ENCODE measurements around the gene CEACAM8.
"Not testable (repeated sequence)": the region's sequence is repeated elsewhere in the genome, so short reads cannot be mapped to it uniquely, and the experiment has no call there.

Gene CEACAM8

DNA sequence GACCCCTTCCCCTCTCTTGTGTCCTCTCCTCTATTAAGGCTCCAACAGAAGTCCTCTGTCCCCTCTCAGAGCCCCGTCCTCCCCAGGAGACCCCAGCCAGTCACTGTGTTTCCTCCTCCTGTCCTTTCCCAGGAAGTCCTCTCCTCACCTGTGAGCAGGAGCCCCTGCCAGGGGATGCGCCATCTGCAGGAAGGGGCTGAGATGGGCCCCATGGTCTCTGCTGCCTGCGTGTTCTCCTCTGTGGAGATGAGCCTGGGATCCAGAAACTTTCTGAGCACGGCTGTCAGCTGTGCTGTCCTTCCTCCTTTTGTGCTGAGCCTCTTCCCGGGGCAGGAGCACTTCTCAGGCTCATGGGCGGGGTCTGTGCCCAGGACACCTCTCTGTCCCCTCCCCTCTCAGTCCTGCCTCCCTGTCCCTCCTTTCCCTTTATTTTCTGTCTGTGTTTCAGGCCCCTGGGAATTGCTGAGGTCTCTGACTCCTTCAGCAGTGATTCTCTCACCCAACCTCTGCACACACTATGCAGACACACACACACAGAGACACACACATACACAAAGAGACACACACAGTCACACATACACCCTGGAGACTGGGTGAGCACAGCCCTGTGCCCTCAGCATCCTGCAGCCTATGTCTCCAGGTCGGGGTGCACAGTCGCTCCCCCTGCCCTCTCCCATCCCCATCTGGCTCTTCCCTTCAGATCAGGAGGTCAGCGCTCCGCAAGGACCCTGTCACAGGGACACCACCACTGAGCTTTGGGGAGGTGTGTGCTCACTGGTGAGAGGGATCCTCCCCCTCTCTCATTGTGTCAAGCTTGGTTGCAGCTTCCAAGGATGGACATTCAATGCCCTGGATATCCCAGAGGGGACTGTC, at the start of gene CEACAM8:
CEACAM8 (minus strand) TSS at position 308 of the 873 bp plus-strand sequence; CDS start at position 212, 96 bp downstream.
- no peaks in the 10 kb centered on the region for H3K27me3 ChIP-seq (ENCODE audit: control insufficient read depth in 1 of 2, insufficient read depth in 2 of 2, low read length in 2 of 2)
- H3K9me3 ChIP-seq (ENCODE audit: control insufficient read depth in 2 of 2, low read length in 2 of 2): no peaks in the 10 kb centered on the region
- H3K4me1 ChIP-seq (ENCODE audit: control insufficient read depth, insufficient read depth, low read length): no peaks in the 10 kb centered on the region
- no peak within 1 kb of the TSS for H3K27ac ChIP-seq (ENCODE audit: low read length)
- H3K4me3 ChIP-seq (ENCODE audit: low read length in 2 of 2): no peak within 1 kb of the TSS
- H3K9ac ChIP-seq (ENCODE audit: low read length in 2 of 2): no peak within 1 kb of the TSS
- H3K36me3 ChIP-seq (ENCODE audit: control insufficient read depth in 2 of 2, insufficient read depth in 2 of 2, low read length in 2 of 2): no peaks in the 10 kb centered on the region

DNA sequence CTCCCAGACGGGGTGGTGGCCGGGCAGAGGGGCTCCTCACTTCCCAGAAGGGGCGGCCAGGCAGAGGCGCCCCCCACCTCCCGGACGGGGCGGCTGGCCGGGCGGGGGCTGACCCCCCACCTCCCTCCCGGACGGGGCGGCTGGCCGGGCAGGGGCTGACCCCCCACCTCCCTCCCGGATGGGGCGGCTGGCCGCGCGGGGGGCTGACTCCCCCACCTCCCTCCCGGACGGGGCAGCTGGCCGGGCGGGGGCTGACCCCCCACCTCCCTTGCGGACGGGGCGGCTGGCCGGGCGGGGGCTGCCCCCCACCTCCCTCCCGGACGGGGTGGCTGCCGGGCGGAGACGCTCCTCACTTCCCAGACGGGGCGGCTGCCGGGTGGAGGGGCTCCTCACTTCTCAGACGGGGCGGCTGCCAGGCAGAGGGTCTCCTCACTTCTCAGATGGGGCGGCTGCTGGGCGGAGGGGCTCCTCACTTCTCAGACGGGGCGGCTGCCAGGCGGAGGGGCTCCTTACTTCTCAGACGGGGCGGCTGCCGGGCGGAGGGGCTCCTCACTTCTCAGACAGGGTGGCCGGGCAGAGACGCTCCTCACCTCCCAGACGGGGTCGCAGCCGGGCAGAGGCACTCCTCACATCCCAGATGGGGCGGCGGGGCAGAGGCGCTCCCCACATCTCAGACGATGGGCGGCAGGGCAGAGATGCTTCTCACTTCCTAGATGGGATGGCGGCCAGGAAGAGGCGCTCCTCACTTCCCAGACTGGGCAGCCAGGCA, 44.8 kb upstream of the CEACAM8 start:
- not testable (repeated sequence) for H3K27ac ChIP-seq (ENCODE audit: low read length); H3K9me3 ChIP-seq (ENCODE audit: control insufficient read depth in 2 of 2, low read length in 2 of 2); H3K36me3 ChIP-seq (ENCODE audit: control insufficient read depth in 2 of 2, insufficient read depth in 2 of 2, low read length in 2 of 2); H3K27me3 ChIP-seq (ENCODE audit: control insufficient read depth in 1 of 2, insufficient read depth in 2 of 2, low read length in 2 of 2); H3K4me1 ChIP-seq (ENCODE audit: control insufficient read depth, insufficient read depth, low read length); H3K4me3 ChIP-seq (ENCODE audit: low read length in 2 of 2); H3K9ac ChIP-seq (ENCODE audit: low read length in 2 of 2)

DNA sequence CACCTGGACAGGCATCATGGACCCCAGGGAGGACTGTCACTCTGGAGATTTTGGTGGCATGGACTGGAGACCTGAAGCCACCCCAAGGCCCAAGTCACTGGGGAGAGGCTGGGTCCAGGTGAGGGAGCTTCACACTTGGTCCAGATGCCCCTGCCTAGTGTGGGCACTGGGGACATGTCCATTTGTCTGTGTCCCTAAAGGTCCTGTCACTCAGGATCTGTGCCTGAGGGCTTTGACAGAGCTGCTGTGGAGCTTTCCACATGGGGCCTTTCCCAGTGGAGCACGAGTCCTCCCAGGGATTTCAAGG, 40.5 kb upstream of the CEACAM8 start:
- Histone ChIP-seq H3K27ac (ENCODE audit: low read length) (no peak overlapping the region), H3K4me1 (ENCODE audit: control insufficient read depth, insufficient read depth, low read length) (no peaks in the 10 kb centered on the region), H3K9ac (ENCODE audit: low read length in 2 of 2) (no peak overlapping the region), H3K27me3 (ENCODE audit: control insufficient read depth in 1 of 2, insufficient read depth in 2 of 2, low read length in 2 of 2) (no peaks in the 10 kb centered on the region), H3K4me3 (ENCODE audit: low read length in 2 of 2) (no peak overlapping the region), H3K9me3 (ENCODE audit: control insufficient read depth in 2 of 2, low read length in 2 of 2) (no peaks in the 10 kb centered on the region), H3K36me3 (ENCODE audit: control insufficient read depth in 2 of 2, insufficient read depth in 2 of 2, low read length in 2 of 2) (no peaks in the 10 kb centered on the region)

DNA sequence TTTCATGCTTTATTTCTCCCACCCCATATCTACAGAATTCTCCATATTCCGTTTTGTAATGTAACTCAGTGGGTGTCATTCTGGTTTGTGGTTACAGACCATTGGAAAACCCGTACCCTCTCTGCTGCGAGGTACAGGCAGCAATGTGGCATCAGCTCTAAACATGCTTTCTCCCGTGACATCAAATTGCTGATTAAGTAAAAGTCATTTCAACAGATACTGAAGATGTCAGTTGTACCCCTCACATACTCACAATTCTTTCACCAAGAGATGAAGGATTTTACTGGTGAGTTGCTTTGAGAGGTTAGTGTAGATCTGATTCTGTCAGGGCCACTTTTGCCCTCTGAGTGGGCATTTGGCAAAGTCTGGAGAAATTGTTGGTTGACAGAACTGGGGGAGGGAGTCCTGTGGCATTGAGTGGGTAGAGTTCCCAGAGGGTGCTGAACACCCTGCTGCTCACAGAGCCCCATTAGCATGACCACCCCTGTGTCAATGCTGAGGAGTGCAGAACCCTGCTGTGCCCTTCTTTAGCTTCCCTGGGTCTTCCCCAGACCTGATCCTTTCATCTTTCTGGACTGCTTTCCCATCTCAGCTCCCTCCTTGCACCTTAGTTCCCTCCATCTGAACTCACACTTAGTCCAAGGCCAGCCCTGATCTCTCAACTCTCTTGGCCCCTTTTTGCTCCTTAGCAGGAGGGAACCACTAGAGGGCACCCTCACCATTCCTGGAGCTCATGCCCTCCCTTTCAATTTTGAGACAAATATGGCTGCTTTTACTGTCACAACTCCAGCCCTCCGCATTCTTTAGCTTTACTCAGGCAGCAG, 39.9 kb upstream of the CEACAM8 start:
- Histone ChIP-seq H3K4me1 (ENCODE audit: control insufficient read depth, insufficient read depth, low read length) (no peaks in the 10 kb centered on the region), H3K9me3 (ENCODE audit: control insufficient read depth in 2 of 2, low read length in 2 of 2) (no peaks in the 10 kb centered on the region), H3K36me3 (ENCODE audit: control insufficient read depth in 2 of 2, insufficient read depth in 2 of 2, low read length in 2 of 2) (no peaks in the 10 kb centered on the region), H3K4me3 (ENCODE audit: low read length in 2 of 2) (no peak overlapping the region), H3K9ac (ENCODE audit: low read length in 2 of 2) (no peak overlapping the region), H3K27ac (ENCODE audit: low read length) (no peak overlapping the region), H3K27me3 (ENCODE audit: control insufficient read depth in 1 of 2, insufficient read depth in 2 of 2, low read length in 2 of 2) (no peaks in the 10 kb centered on the region)

DNA sequence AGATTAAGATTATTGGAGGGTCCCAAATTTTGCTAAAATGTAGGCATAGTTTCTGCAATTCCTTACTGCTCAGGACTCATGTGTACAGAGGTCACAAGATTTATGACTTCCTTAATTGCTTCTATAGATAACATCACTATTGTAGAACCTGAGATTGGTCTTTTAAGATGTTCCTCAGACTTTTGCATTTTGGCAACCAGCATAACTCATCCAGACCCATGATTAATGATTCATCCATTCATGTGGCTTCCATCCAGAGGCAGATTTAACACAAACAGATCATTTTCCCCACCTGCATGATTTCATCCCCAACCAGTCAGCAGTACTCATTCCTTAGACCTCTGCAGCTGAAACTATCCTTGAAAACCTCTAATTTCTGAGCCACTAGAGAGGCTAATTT, 34.5 kb upstream of the CEACAM8 start:
- Histone ChIP-seq H3K27ac (ENCODE audit: low read length) (no peak overlapping the region), H3K9ac (ENCODE audit: low read length in 2 of 2) (no peak overlapping the region), H3K4me3 (ENCODE audit: low read length in 2 of 2) (no peak overlapping the region)

DNA sequence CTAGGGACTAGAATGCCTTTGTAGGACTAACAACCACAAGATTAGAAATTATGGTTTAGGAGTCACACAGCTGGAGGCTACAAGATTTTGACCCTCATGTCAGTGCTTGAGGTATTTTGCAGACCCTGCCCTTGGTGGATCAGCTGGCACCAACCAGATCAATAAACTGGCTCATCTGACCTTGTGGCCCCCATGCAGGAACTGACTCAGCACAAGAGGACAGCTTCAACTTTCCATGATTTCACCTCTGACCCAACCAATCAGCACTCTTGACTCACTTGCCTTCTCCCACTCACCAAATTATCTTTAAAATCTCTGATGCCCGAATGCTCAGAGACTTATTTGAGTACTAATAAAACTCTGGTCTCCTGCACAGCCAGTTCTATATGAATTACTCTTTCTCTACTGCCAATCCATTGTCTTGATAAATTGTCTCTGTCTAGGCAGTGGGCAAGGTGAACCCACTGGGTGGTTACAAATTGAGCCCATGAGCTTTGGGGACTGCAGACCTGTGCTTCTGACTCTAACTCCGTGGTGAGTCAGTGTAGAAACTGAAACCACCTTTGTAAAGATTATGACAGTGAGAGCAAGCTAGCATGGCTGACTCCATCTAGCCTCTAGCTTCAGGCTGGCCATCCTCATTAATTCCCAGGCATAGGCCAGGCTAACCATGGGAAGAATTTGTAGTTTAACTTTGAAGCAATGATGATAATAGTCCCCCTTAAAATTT, 33.9 kb upstream of the CEACAM8 start:
- no peaks in the 10 kb centered on the region for H3K27me3 ChIP-seq (ENCODE audit: control insufficient read depth in 1 of 2, insufficient read depth in 2 of 2, low read length in 2 of 2)
- H3K9ac ChIP-seq (ENCODE audit: low read length in 2 of 2): no peak overlapping the region
- no peaks in the 10 kb centered on the region for H3K36me3 ChIP-seq (ENCODE audit: control insufficient read depth in 2 of 2, insufficient read depth in 2 of 2, low read length in 2 of 2)
- H3K4me1 ChIP-seq (ENCODE audit: control insufficient read depth, insufficient read depth, low read length): no peaks in the 10 kb centered on the region
- no peak overlapping the region for H3K27ac ChIP-seq (ENCODE audit: low read length)
- H3K9me3 ChIP-seq (ENCODE audit: control insufficient read depth in 2 of 2, low read length in 2 of 2): peaks cover 0 to 7% of the 10 kb centered on the region in 2 donors
- H3K4me3 ChIP-seq (ENCODE audit: low read length in 2 of 2): no peak overlapping the region

More for the DNA sequence above, 34.5 kb upstream of the CEACAM8 start:
- no peaks in the 10 kb centered on the region for H3K36me3 ChIP-seq (ENCODE audit: control insufficient read depth in 2 of 2, insufficient read depth in 2 of 2, low read length in 2 of 2)
- no peaks in the 10 kb centered on the region for H3K4me1 ChIP-seq (ENCODE audit: control insufficient read depth, insufficient read depth, low read length)
- no peaks in the 10 kb centered on the region for H3K27me3 ChIP-seq (ENCODE audit: control insufficient read depth in 1 of 2, insufficient read depth in 2 of 2, low read length in 2 of 2)
- H3K9me3 ChIP-seq (ENCODE audit: control insufficient read depth in 2 of 2, low read length in 2 of 2): peaks cover 0 to 7% of the 10 kb centered on the region in 2 donors

DNA sequence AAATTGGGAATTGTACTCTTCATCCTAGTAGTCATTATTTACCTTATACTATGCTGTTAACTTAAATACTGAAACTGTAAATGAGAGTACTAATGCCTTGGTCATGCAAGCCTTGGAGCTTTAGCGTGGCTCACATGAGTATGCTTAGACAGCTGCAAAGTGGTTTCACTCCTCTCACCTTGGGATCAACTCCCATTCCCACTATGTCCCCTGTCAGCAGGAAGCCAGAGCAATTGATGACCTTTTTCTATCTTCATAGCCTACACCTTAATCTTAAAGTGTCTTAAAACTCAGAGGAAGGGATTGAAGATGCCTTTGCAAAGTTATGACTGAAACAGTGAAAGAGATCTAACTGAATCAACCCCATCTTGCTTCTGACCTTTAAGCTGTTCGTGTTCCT, 33.2 kb upstream of the CEACAM8 start:
- Histone ChIP-seq H3K27ac (ENCODE audit: low read length) (no peak overlapping the region), H3K9ac (ENCODE audit: low read length in 2 of 2) (no peak overlapping the region), H3K9me3 (ENCODE audit: control insufficient read depth in 2 of 2, low read length in 2 of 2) (peaks cover 0 to 7% of the 10 kb centered on the region in 2 donors), H3K4me1 (ENCODE audit: control insufficient read depth, insufficient read depth, low read length) (no peaks in the 10 kb centered on the region), H3K27me3 (ENCODE audit: control insufficient read depth in 1 of 2, insufficient read depth in 2 of 2, low read length in 2 of 2) (no peaks in the 10 kb centered on the region), H3K36me3 (ENCODE audit: control insufficient read depth in 2 of 2, insufficient read depth in 2 of 2, low read length in 2 of 2) (no peaks in the 10 kb centered on the region), H3K4me3 (ENCODE audit: low read length in 2 of 2) (no peak overlapping the region)

DNA sequence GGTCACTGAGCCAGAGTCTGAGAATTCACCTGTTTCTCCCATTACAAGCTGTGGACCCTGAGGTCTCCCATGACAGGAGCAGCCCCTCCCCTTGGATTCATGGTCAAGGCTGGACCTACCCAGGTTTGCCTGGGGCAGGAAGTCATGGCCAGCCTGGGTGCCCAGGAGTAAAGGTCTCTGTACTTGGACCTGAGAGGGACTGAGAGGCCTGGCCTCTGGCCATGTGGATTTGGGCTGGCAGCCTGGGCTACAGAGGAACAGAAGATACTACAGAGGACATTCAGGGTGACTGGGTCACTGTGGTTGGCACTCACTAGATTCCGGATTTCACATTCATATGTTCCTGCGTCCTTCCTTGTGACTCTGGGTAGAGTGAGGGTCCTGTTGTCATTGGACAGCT, 31.5 kb upstream of the CEACAM8 start:
- no peaks in the 10 kb centered on the region for H3K27me3 ChIP-seq (ENCODE audit: control insufficient read depth in 1 of 2, insufficient read depth in 2 of 2, low read length in 2 of 2)
- H3K9ac ChIP-seq (ENCODE audit: low read length in 2 of 2): no peak overlapping the region
- no peaks in the 10 kb centered on the region for H3K4me1 ChIP-seq (ENCODE audit: control insufficient read depth, insufficient read depth, low read length)
- H3K9me3 ChIP-seq (ENCODE audit: control insufficient read depth in 2 of 2, low read length in 2 of 2): peaks cover 0 to 7% of the 10 kb centered on the region in 2 donors
- no peak overlapping the region for H3K4me3 ChIP-seq (ENCODE audit: low read length in 2 of 2)
- H3K27ac ChIP-seq (ENCODE audit: low read length): no peak overlapping the region
- no peaks in the 10 kb centered on the region for H3K36me3 ChIP-seq (ENCODE audit: control insufficient read depth in 2 of 2, insufficient read depth in 2 of 2, low read length in 2 of 2)

DNA sequence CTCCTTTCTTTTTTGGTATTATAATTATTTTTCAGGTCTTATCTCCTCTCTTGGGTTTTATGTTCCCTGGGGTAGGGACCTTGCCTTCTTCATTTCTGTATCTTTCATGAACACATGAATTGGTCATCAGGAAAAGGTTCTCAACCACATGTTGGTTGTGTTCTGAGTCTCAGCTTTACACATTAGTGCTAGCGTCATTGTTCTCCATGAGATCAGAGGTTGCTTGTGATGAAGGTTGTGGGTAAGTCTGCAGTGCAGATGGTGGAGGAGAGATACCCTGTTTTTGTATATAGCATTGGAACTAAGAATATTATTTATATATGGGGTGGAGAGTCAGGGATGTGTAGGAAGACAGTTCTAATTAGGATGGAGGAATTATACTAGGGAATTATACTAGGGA, 24.5 kb upstream of the CEACAM8 start:
- H3K9me3 ChIP-seq (ENCODE audit: control insufficient read depth in 2 of 2, low read length in 2 of 2): no peaks in the 10 kb centered on the region
- H3K27me3 ChIP-seq (ENCODE audit: control insufficient read depth in 1 of 2, insufficient read depth in 2 of 2, low read length in 2 of 2): no peaks in the 10 kb centered on the region
- H3K9ac ChIP-seq (ENCODE audit: low read length in 2 of 2): no peak overlapping the region
- no peak overlapping the region for H3K27ac ChIP-seq (ENCODE audit: low read length)
- no peaks in the 10 kb centered on the region for H3K36me3 ChIP-seq (ENCODE audit: control insufficient read depth in 2 of 2, insufficient read depth in 2 of 2, low read length in 2 of 2)
- no peaks in the 10 kb centered on the region for H3K4me1 ChIP-seq (ENCODE audit: control insufficient read depth, insufficient read depth, low read length)
- H3K4me3 ChIP-seq (ENCODE audit: low read length in 2 of 2): no peak overlapping the region

DNA sequence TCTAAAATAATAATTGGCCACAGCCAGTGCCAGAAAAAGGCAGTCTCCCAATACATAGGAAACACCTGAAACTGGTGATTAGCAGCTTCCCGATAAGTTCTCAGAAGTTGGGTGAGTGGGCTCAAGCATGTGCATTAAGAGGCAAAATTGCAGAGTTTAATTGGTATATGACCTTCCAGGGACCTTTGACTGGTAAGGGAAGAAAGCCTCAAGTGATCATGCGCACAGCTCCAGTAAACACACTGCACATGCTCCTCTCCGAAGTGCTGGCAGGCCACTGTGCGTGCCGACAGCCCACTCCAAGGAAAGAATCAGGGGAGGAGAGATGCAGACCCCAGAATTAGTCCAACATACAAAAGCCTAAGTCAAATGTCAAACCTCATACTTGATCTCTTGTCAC, 18.9 kb upstream of the CEACAM8 start:
- Histone ChIP-seq H3K36me3 (ENCODE audit: control insufficient read depth in 2 of 2, insufficient read depth in 2 of 2, low read length in 2 of 2) (no peaks in the 10 kb centered on the region), H3K4me1 (ENCODE audit: control insufficient read depth, insufficient read depth, low read length) (no peaks in the 10 kb centered on the region), H3K27me3 (ENCODE audit: control insufficient read depth in 1 of 2, insufficient read depth in 2 of 2, low read length in 2 of 2) (no peaks in the 10 kb centered on the region), H3K27ac (ENCODE audit: low read length) (no peak overlapping the region), H3K4me3 (ENCODE audit: low read length in 2 of 2) (no peak overlapping the region), H3K9ac (ENCODE audit: low read length in 2 of 2) (no peak overlapping the region), H3K9me3 (ENCODE audit: control insufficient read depth in 2 of 2, low read length in 2 of 2) (no peaks in the 10 kb centered on the region)
